T-helper 22 cell (primary cell): ENCODE measurements around the gene PLOD3.
"Not testable (repeated sequence)": the region's sequence is repeated elsewhere in the genome, so short reads cannot be mapped to it uniquely, and the experiment has no call there.

Source experiments
- DNase-seq: peaks from one replicate; pipeline ENCODE4 v3.0.0-alpha.2; 2020; ENCODE audit warnings: low read depth

Gene PLOD3

GRCh38 chr7:101212014-101212413, 5.4 kb downstream of the PLOD3 start:
- no peak for DNase-seq

- no peak for DNase-seq
Measured at GRCh38 chr7:101211501-101211900, 5.9 kb downstream of the PLOD3 start.

- DNase-seq: no peak
Measured at GRCh38 chr7:101210143-101210542, 7.2 kb downstream of the PLOD3 start.

- DNase-seq: no peak
Measured at GRCh38 chr7:101208794-101209193, 8.6 kb downstream of the PLOD3 start.

GRCh38 chr7:101207459-101207858, 9.9 kb downstream of the PLOD3 start:
- no peak for DNase-seq

GRCh38 chr7:101206665-101207042, 10.7 kb downstream of the PLOD3 start:
- DNase-seq: no peak

GRCh38 chr7:101205901-101206664, 11.3 kb downstream of the PLOD3 start:
- DNase-seq: no peak

GRCh38 chr7:101203740-101204738, 13.3 kb downstream of the PLOD3 start:
- not testable (repeated sequence) for DNase-seq

GRCh38 chr7:101202603-101202918, 14.8 kb downstream of the PLOD3 start:
- DNase-seq: no peak

GRCh38 chr7:101201695-101202602, 15.4 kb downstream of the PLOD3 start:
- no peak for DNase-seq

GRCh38 chr7:101200862-101201599, 16.4 kb downstream of the PLOD3 start, which contains the start of gene MOGAT3:
TSS of gene MOGAT3 (minus strand) at chr7:101201036. CDS start at chr7:101200854, 182 bp downstream.
- DNase-seq: no peak

- DNase-seq: no peak
Measured at GRCh38 chr7:101200504-101200861, 16.9 kb downstream of the PLOD3 start.

- not testable (repeated sequence) for DNase-seq
Measured at GRCh38 chr7:101199522-101199921, 17.9 kb downstream of the PLOD3 start.

GRCh38 chr7:101198476-101198875, 18.9 kb downstream of the PLOD3 start:
- no peak for DNase-seq

- DNase-seq: no peak
Measured at GRCh38 chr7:101197991-101198390, 19.4 kb downstream of the PLOD3 start.

- no peak for DNase-seq
Measured at GRCh38 chr7:101195884-101196283, 21.5 kb downstream of the PLOD3 start.

GRCh38 chr7:101189109-101189508, 28.3 kb downstream of the PLOD3 start:
- DNase-seq: no peak

GRCh38 chr7:101186844-101187428, 30.4 kb downstream of the PLOD3 start:
- no peak for DNase-seq

GRCh38 chr7:101186194-101186593, 31.2 kb downstream of the PLOD3 start:
- DNase-seq: no peak

- DNase-seq: no peak
Measured at GRCh38 chr7:101185258-101185839, 32.0 kb downstream of the PLOD3 start.
